Fibroblast of lung (primary cell): ENCODE results near the gene IMP4.

ENCODE experiments used
- CTCF ChIP-seq, 2 donors: IDR thresholded peaks in 1 of 2; conservative IDR thresholded peaks in 1 of 2; 1 replicate in 1 of 2; 2 replicates in 1 of 2; pipeline ENCODE4 v1.5.1; 2011 to 2012; ENCODE audit warnings: low read length in 2 of 2, control low read depth in 1 of 2, inconsistent platforms in 1 of 2, low read depth in 1 of 2, mild to moderate bottlenecking in 1 of 2
- EZH2 ChIP-seq: IDR thresholded peaks from 2 replicates; pipeline ENCODE4 v1.5.1; 2012; ENCODE audit warnings: low read length, control low read depth, mild to moderate bottlenecking; ENCODE audit errors: missing control alignments

GRCh38 chr2:130319536-130319935, 23.2 kb upstream of the IMP4 start:
- TF ChIP-seq CTCF (conservative IDR thresholded peaks at IDR 0.05 in 1 of 2, IDR thresholded peaks at IDR 0.05 in 1 of 2; ENCODE audit: low read depth in 1 of 2, low read length in 2 of 2) (no peak), EZH2 (no peak)
